Fibroblast of skin of left quadriceps (primary cell): ENCODE data around the gene PSD4.

Experiments
- DNase-seq, 2 experiments: peaks; one replicate each; pipeline ENCODE4 v3.0.0-alpha.2; 2013; ENCODE audit warnings: low read depth in 2 of 2

PSD4 gene

GRCh38 chr2:113173542-113174375, at the start of gene PSD4:
TSS of gene PSD4 (plus strand) at chr2:113173971. CDS start at chr2:113182457, 8,486 bp downstream.
- no peak for DNase-seq

GRCh38 chr2:113124181-113124961, 49.4 kb upstream of the PSD4 start:
- DNase-seq = peak in 1 of 2 experiments; percentile 12

GRCh38 chr2:113124984-113125855, 48.6 kb upstream of the PSD4 start:
- DNase-seq = no peak

DNA sequence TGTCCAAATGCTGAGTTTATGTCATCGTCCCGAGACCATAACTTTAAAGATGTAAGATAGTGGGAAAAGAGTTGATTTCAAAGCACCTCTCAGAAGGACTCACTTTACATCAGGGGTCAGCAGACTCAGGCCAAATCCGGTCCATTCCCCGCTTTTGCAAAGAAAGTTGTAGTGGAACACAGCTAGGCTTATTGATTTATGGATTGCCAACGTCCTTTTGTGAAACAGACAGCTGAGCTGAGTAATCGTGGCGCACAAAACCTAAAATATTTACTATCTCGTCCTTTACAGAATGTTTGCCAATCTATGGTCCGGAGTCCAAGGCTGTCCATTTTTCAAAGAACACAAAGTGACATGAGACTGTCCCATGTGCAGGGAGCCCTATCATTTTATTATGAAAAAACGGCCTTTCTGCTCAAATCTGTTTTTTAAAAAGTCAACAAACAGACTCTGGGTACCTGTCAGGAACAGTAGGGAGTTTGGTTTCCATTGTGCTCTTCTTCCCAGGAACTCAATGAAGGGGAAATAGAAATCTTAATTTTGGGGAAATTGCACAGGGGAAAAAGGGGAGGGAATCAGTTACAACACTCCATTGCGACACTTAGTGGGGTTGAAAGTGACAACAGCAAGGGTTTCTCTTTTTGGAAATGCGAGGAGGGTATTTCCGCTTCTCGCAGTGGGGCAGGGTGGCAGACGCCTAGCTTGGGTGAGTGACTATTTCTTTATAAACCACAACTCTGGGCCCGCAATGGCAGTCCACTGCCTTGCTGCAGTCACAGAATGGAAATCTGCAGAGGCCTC, 46.7 kb upstream of the PSD4 start, which contains the start of gene IL1RN:
Gene IL1RN (plus strand): TSS at position 754 of the 801 bp plus-strand sequence. CDS start 27 bp downstream, at position 781.
- no peak for DNase-seq

DNA sequence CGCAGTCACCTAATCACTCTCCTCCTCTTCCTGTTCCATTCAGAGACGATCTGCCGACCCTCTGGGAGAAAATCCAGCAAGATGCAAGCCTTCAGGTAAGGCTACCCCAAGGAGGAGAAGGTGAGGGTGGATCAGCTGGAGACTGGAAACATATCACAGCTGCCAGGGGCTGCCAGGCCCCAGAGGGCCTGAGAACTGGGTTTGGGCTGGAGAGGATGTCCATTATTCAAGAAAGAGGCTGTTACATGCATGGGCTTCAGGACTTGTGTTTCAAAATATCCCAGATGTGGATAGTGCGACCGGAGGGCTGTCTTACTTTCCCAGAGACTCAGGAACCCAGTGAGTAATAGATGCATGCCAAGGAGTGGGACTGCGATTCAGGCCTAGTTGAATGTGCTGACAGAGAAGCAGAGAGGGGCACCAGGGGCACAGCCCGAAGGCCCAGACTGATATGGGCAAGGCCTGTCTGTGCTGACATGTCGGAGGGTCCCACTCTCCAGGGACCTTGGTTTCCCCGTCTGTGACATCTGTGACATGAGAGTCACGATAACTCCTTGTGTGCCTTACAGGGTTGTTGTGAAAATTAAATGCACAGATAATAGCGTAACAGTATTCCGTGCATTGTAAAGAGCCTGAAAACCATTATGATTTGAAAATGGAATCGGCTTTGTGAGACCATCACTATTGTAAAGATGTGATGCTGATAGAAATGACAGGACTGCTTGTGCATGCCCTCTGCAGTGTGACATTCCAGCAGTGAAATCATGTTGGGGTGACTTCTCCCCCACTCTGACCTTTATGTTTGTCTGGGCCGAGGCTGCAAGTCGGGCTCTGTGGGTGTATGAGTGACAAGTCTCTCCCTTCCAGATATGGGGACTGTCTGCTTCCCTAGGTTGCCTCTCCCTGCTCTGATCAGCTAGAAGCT, 45.9 kb upstream of the PSD4 start:
- DNase-seq = no peak

- no peak for DNase-seq
Observed at GRCh38 chr2:113129519-113130078, 44.2 kb upstream of the PSD4 start.

DNA sequence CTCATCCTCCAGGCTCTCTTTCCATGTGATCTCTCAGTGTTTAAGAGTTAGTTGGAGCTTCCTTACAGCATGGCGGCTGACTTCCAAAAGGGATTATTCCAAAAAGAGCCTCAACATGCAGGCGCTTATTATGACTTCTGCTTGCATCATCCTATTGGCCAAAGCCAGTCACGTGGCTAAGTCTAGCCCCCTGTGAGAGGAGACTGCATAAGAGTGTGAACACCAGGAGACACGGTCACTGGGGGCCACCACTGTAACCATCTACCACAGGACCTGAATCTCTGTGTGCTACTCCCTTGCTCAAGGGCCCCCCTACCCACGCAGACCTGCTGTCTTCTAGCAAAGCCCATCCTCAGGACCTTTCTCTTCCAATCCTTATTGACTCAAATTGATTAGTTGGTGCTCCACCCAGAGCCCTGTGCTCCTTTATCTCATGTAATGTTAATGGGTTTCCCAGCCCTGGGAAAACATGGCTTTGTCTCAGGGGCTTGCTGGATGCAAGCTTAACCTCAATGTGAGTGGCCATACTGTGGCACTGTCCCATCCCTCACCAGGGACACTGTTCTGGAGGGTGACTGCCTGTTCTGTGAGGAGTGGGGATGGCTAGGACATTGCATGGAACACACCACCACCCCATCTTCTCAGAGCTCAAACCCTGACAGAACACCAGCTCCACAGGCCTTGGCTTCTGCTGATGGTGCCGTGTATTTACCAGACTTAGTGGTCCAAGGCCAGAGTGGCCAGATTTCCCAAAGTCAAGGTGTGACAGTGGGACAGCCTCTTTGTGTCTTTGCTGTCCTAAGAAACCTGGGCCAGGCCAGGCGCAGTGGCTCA, 42.2 kb upstream of the PSD4 start:
- no peak for DNase-seq

- DNase-seq = no peak
Observed at GRCh38 chr2:113132414-113133021, 41.3 kb upstream of the PSD4 start.

- DNase-seq = no peak
Observed at GRCh38 chr2:113133704-113134598, 39.8 kb upstream of the PSD4 start.

GRCh38 chr2:113134717-113135116, 39.1 kb upstream of the PSD4 start:
- DNase-seq = no peak

DNA sequence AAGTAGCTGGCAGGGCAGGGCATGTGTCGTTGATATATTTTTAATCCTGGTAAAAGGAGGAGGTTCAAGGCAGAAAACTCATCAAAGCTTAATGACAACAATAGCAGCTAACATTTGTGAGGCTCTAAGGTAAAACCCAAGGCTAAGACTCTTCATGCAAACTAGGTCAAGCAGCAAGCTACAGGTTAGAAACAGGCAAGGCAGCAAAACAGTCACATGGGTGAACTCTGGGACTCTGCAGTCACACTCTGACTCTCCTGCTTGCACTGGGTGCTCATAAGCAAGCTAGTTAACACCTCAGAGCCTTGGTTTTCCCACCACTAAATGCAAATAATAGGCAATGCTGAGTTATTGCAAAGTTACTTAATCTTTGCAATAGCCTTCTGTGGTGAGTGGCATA, 38.5 kb upstream of the PSD4 start:
- DNase-seq = no peak

GRCh38 chr2:113136828-113137775, 36.7 kb upstream of the PSD4 start:
- no peak for DNase-seq

- DNase-seq = no peak
Observed at GRCh38 chr2:113137827-113138226, 35.9 kb upstream of the PSD4 start.

GRCh38 chr2:113138428-113139322, 35.1 kb upstream of the PSD4 start:
- peak; percentile 23 to 35 for DNase-seq

DNA sequence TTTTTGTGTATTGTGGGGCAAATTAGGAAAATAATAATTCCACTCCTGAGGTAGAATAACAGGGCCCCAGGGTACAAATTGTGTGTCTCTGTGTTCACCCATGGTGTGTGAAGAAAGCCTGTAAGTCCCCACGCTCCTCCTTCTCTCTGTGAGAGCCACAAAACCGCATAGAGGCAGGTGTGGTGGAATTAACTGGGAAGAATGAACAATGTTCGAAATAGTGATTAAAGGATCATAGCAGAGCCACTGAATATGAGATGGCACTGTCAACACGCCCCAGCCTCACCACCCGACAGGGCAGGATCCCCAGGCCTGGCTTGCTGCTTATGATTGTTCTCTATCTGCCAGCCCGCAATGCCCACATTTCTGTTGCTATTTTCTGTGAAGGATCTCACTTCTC, 32.3 kb upstream of the PSD4 start:
- DNase-seq = no peak
